NCI-H1105 (cell line): ENCODE data around the gene WNK1.

Experiments
- DNase-seq: peaks from one replicate; lab custom pipeline; 2025; lab: John Stamatoyannopoulos, UW

Gene WNK1

DNA sequence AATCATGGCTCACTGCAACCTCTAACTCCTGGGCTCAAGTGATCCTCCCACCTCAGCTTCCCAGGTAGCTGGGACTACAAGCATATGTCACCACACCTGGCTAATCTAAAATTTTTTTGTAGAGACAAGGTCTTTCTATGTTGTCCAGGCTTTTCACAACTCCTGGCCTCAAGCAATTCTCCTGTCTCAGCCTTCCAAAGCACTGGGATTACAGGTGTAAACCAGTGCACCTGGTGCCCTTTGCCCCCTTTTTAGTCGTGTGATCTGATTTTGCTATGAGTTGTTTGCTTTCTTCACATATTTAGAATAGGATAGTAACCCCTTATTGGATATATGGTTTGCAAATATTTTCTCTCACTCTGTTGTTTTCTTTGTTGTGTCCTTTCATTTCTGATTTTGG, 198.8 kb downstream of the WNK1 start:
- no peak for DNase-seq

DNA sequence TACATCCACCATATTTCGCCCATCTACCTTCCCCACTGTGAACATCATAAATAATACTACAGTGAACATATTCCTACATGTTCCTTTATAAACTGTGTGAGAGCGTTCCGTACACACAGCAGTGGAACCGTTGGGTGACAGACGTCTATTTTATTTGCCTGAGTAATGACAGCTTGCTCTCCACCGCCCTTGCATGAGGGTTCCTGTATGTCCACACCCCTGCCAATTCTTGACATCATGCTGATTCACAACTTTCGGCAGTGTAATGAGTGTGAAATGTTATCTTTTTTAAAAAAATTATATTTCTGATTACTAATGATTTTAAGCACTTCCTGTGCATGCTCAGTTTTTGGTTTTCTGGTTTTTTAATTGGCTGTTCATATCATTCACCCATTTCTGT, 201.4 kb downstream of the WNK1 start:
- DNase-seq = no peak

GRCh38 chr12:954741-955140, 202.4 kb downstream of the WNK1 start:
- DNase-seq = no peak

DNA sequence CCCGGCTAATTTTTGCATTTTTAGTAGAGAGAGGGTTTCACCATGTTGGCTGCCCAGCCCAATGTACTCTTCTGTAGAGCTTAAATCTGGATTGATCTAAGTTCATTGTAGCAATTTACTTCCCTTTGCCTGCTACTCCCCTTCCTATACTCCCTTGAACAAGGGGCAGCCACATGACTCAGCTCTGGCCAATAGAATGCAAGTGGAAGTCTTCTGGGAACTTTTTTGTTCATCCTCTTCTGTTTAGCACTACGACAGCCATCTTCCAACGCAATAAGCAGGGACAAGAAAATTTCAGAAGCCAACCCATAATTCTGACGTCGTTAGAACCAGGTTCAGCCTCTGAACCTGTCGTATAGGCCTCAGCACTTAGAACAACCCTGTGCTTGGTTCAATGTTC, 203.6 kb downstream of the WNK1 start:
- DNase-seq = no peak

- DNase-seq = no peak
Observed at GRCh38 chr12:958588-959123, 206.3 kb downstream of the WNK1 start.
